Tibial artery (tissue), 4 donors: ENCODE measurements around the gene ADIRF.
"Not testable (repeated sequence)": the region's sequence is repeated elsewhere in the genome, so short reads cannot be mapped to it uniquely, and the experiment has no call there.

Source experiments
- DNase-seq, 2 donors: peaks; one replicate each; pipeline ENCODE4 v3.0.0-alpha.2; 2019
- H3K27ac ChIP-seq, 2 donors: fragments of 200-600 bp; sonication (generic) in 1 of 2; 1 replicate in 1 of 2; 2 replicates in 1 of 2; pipeline ENCODE4 v1.5.1; 2018 to 2019; ENCODE audit warnings: mild to moderate bottlenecking in 1 of 2
- H3K27me3 ChIP-seq, 2 donors: fragments of 200-600 bp; sonication (generic) in 1 of 2; one replicate each; pipeline versions ENCODE4 v1.5.1 to v1.6.0; 2016 to 2019
- H3K36me3 ChIP-seq, 3 donors: fragments of 200-600 bp; sonication (generic) in 2 of 3; one replicate each; pipeline ENCODE4 v1.5.1; 2016 to 2019; ENCODE audit warnings: mild to moderate bottlenecking in 2 of 3
- H3K4me1 ChIP-seq, 4 donors: fragments of 200-600 bp; sonication (generic) in 2 of 4; 1 replicate in 3 of 4; 2 replicates in 1 of 4; pipeline ENCODE4 v1.5.1; 2016 to 2019
- H3K4me3 ChIP-seq, 2 donors: fragments of 200-600 bp; sonication (generic) in 1 of 2; 1 replicate in 1 of 2; 2 replicates in 1 of 2; pipeline ENCODE4 v1.5.1; 2018 to 2019; ENCODE audit warnings: mild to moderate bottlenecking in 2 of 2
- H3K9me3 ChIP-seq, 3 donors: fragments of 200-600 bp; sonication (generic) in 1 of 3; one replicate each; pipeline ENCODE4 v1.5.1; 2016 to 2019
- intact Hi-C: fragments of 100-400 bp; cut with DNase I; formaldehyde crosslinking; loops from one replicate; pipeline ENCODE4 v1.15.0; 2023; ENCODE audit warnings: low total_unique reads
- TF ChIP-seq, protein P1 (sequence below), 2 experiments: fragments of 200-600 bp in 1 of 2; fragments of 450-650 bp in 1 of 2; IDR thresholded peaks; one replicate each; pipeline ENCODE4 v1.5.1; 2017 to 2019; ENCODE audit warnings: antibody characterized with exemption in 2 of 2, mild to moderate bottlenecking in 1 of 2, moderate library complexity in 1 of 2

The ADIRF gene

DNA sequence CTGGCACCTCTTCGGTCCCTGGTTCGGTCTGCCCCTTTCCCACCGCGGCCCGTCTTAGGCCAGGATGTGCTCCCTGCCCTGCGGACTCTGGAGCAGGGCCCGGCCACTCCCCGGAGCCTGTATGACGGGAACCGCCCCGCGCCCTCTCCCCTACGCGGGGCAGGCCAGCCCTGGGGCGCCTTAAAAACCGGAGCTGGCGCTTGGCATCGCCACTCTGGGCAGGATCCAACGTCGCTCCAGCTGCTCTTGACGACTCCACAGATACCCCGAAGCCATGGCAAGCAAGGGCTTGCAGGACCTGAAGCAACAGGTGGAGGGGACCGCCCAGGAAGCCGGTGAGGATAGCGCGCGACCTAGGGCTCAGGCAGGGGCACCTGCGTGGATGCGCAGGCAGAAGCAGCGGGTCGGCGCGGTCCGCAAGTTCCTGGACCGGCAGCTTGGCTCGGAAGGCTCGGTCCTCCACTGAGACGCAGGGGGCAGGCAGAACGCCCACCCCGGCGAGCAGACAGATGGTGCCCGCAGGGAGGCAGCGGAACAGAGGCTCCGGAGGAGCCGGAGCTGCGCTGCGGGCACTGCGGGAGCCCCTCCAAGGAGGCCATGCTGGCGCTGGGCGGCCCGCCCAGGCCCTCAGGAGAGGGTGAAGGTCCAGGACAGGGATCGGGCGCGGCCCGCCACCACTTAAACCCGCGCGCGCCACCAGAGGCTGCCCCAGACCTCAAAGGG lies at the start of gene ADIRF:
ADIRF (plus strand) TSS at position 212 of the 723 bp plus-strand sequence; CDS start at position 275, 63 bp downstream.
- TF ChIP-seq, protein P1, sequence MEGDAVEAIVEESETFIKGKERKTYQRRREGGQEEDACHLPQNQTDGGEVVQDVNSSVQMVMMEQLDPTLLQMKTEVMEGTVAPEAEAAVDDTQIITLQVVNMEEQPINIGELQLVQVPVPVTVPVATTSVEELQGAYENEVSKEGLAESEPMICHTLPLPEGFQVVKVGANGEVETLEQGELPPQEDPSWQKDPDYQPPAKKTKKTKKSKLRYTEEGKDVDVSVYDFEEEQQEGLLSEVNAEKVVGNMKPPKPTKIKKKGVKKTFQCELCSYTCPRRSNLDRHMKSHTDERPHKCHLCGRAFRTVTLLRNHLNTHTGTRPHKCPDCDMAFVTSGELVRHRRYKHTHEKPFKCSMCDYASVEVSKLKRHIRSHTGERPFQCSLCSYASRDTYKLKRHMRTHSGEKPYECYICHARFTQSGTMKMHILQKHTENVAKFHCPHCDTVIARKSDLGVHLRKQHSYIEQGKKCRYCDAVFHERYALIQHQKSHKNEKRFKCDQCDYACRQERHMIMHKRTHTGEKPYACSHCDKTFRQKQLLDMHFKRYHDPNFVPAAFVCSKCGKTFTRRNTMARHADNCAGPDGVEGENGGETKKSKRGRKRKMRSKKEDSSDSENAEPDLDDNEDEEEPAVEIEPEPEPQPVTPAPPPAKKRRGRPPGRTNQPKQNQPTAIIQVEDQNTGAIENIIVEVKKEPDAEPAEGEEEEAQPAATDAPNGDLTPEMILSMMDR (IDR thresholded peaks at IDR 0.05), result no peak
- peak within 1 kb of the TSS; percentile 99 to 100 for H3K27ac ChIP-seq
- peak; percentile 82 to 94 for DNase-seq
- intact Hi-C loops, result loop anchor here (10.0 kb wide), 1 partner anchor 126 kb away; the partner anchor contains the start of genes GLUD1 and SHLD2
- no peaks in the 10 kb centered on the region for H3K9me3 ChIP-seq
- no peaks in the 10 kb centered on the region for H3K27me3 ChIP-seq
- peak within 1 kb of the TSS; percentile 79 to 92 for H3K4me3 ChIP-seq
- peaks cover 0 to 72% (median 61%) of the 10 kb centered on the region in 4 donors for H3K4me1 ChIP-seq
- peaks cover 0 to 4% (median 0%) of the 10 kb centered on the region in 3 donors for H3K36me3 ChIP-seq

GRCh38 chr10:86922553-86922961 lies 45.7 kb upstream of the ADIRF start:
- Histone ChIP-seq H3K4me3 (no peak overlapping the region), H3K36me3 (peaks cover 21 to 51% (median 33%) of the 10 kb centered on the region in 3 donors), H3K4me1 (peaks cover 0 to 54% (median 7%) of the 10 kb centered on the region in 4 donors), H3K27me3 (no peaks in the 10 kb centered on the region), H3K9me3 (no peaks in the 10 kb centered on the region), H3K27ac (peak overlapping the region; percentile 76 to 82)
- peak in 1 of 2 donors; percentile 84 for DNase-seq
- intact Hi-C loops, result no loop called here
- TF ChIP-seq, protein P1 (IDR thresholded peaks at IDR 0.05), result no peak

DNA sequence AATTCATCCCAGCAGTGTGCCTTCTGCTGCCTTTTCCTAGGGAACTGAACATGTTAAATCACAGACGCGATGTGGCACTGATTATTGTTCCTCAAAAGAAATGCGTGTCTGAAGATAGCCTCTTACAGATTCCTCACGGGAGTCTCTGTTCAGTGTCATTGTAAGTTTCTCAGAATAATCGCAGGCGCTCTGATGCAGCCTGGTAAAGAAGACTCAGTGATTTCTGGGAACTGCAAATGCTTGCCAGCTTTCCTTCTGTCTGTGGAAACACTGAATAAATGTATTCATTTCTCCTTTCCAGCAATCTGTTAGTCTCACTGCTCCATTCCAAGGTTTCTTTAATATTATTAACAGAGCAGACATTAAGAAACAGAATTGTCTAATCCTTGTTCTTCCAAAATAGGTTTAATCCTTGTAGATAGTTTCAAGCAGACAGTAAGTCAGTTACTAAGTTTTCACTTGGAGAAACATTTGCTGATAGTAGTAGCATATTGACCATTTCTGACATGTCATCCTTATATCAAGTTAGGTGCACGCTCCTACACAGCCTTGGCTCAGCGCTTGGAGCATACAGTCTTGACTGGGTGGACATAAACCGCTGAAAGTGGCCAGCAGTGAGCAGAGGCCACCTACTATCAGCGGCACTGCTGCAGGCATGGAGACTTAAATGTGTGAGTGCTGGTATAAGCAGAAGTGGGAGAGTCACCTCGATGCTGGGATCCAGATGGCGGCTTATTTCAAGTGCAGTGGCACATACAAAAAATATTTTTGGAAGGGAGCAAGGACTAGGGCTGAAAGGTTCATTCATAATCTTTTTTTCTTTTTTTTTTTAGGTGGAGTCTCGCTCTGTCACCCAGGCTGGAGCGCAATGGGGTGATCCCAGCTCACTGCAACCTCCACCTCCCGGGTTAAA lies 38.6 kb upstream of the ADIRF start:
- Histone ChIP-seq H3K9me3 (no peaks in the 10 kb centered on the region), H3K4me3 (no peak overlapping the region), H3K36me3 (peaks cover 12 to 48% (median 13%) of the 10 kb centered on the region in 3 donors), H3K4me1 (peaks cover 0 to 49% (median 7%) of the 10 kb centered on the region in 4 donors), H3K27ac (peak overlapping the region; percentile 23 to 61), H3K27me3 (no peaks in the 10 kb centered on the region)
- no peak for DNase-seq
- TF ChIP-seq, protein P1 (IDR thresholded peaks at IDR 0.05), result no peak
- intact Hi-C loops, result no loop called here

GRCh38 chr10:86931872-86932271 lies 36.4 kb upstream of the ADIRF start:
- no peaks in the 10 kb centered on the region for H3K9me3 ChIP-seq
- no peak overlapping the region for H3K4me3 ChIP-seq
- TF ChIP-seq, protein P1 (IDR thresholded peaks at IDR 0.05), result no peak
- peak overlapping the region; percentile 0 to 32 for H3K27ac ChIP-seq
- no peak for DNase-seq
- intact Hi-C loops, result no loop called here
- H3K27me3 ChIP-seq, result no peaks in the 10 kb centered on the region
- peaks cover 0 to 42% (median 9%) of the 10 kb centered on the region in 4 donors for H3K4me1 ChIP-seq
- peaks cover 13 to 54% (median 24%) of the 10 kb centered on the region in 3 donors for H3K36me3 ChIP-seq

DNA sequence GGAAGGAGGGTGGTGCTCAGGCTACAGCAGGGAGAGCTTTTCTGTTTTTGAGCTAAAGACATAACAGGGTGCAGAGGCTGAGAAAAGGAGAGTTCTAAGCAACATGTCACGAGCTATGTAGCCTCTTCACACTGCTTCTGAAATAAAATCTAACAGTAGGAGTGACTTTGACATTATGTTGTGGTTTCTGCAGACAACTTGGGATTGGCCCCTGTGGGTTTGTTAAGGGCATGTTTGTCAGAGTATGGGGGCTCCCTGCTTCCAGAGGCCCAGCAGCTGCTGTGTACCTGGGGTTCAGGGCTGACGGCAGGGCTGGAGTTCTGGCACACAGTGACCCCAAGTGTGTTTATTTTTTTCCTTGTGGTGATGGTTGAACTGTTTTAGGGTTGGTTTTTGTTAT lies 35.6 kb upstream of the ADIRF start:
- H3K27me3 ChIP-seq, result no peaks in the 10 kb centered on the region
- H3K9me3 ChIP-seq, result no peaks in the 10 kb centered on the region
- intact Hi-C loops, result no loop called here
- no peak overlapping the region for H3K4me3 ChIP-seq
- peaks cover 0 to 42% (median 13%) of the 10 kb centered on the region in 4 donors for H3K4me1 ChIP-seq
- peaks cover 13 to 55% (median 25%) of the 10 kb centered on the region in 3 donors for H3K36me3 ChIP-seq
- TF ChIP-seq, protein P1 (IDR thresholded peaks at IDR 0.05), result no peak
- H3K27ac ChIP-seq, result peak overlapping the region; percentile 0 to 32
- no peak for DNase-seq

GRCh38 chr10:86934162-86934711 lies 34.0 kb upstream of the ADIRF start:
- peaks cover 0 to 45% (median 17%) of the 10 kb centered on the region in 4 donors for H3K4me1 ChIP-seq
- H3K27me3 ChIP-seq, H3K9me3 ChIP-seq, H3K27ac ChIP-seq, H3K4me3 ChIP-seq, DNase-seq, intact Hi-C loops: not testable (repeated sequence)
- peaks cover 11 to 46% (median 25%) of the 10 kb centered on the region in 3 donors for H3K36me3 ChIP-seq
